GM21825 (cell line): Measurements from ENCODE around the gene SHCBP1.
"Not testable (repeated sequence)": the region's sequence is repeated elsewhere in the genome, so short reads cannot be mapped to it uniquely, and the experiment has no call there.

Source experiments
- ATAC-seq: cut with Tn5 transposase; IDR thresholded peaks from one replicate; pipeline ENCODE4 v1.9.1; 2021; ENCODE audit warnings: mild to moderate bottlenecking, moderate library complexity; ENCODE audit not compliant: unreplicated experiment

SHCBP1 gene

GRCh38 chr16:46621006-46621933, at the start of gene SHCBP1:
Gene SHCBP1, minus strand, starts transcription at chr16:46621379. Its CDS starts 20 bp downstream, at chr16:46621359.
- peak; percentile 94 for ATAC-seq

- no peak for ATAC-seq
Observed at GRCh38 chr16:46662123-46662522, 40.9 kb upstream of the SHCBP1 start.

- ATAC-seq, result peak; percentile 94
Observed at GRCh38 chr16:46658925-46659324, 37.7 kb upstream of the SHCBP1 start.

GRCh38 chr16:46651305-46651704, 30.1 kb upstream of the SHCBP1 start:
- no peak for ATAC-seq

GRCh38 chr16:46650254-46650623, 29.1 kb upstream of the SHCBP1 start:
- ATAC-seq, result no peak

GRCh38 chr16:46649588-46650253, 28.5 kb upstream of the SHCBP1 start:
- no peak for ATAC-seq

GRCh38 chr16:46648656-46649055, 27.5 kb upstream of the SHCBP1 start:
- ATAC-seq, result no peak

GRCh38 chr16:46638947-46639925, 18.1 kb upstream of the SHCBP1 start:
- ATAC-seq, result no peak

- no peak for ATAC-seq
Observed at GRCh38 chr16:46632778-46633733, 11.9 kb upstream of the SHCBP1 start.

- no peak for ATAC-seq
Observed at GRCh38 chr16:46629331-46630219, 8.4 kb upstream of the SHCBP1 start.

- no peak for ATAC-seq
Observed at GRCh38 chr16:46627746-46628145, 6.6 kb upstream of the SHCBP1 start.

GRCh38 chr16:46626681-46627080, 5.5 kb upstream of the SHCBP1 start:
- ATAC-seq, result not testable (repeated sequence)

- not testable (repeated sequence) for ATAC-seq
Observed at GRCh38 chr16:46624862-46625261, 3.7 kb upstream of the SHCBP1 start.

- ATAC-seq, result not testable (repeated sequence)
Observed at GRCh38 chr16:46623707-46624106, 2.5 kb upstream of the SHCBP1 start.

- ATAC-seq, result not testable (repeated sequence)
Observed at GRCh38 chr16:46623246-46623645, 2.1 kb upstream of the SHCBP1 start.

GRCh38 chr16:46621934-46622676, 926 bp upstream of the SHCBP1 start:
- no peak for ATAC-seq

GRCh38 chr16:46620266-46621005, 743 bp downstream of the SHCBP1 start:
- ATAC-seq, result no peak
